ENCODE results near the gene HOXA3.

The HOXA3 gene

GRCh38 chr7:27125986-27126394, 26.4 kb downstream of the HOXA3 start:
- DNase-seq: no peak

- no peak for DNase-seq
Observed at GRCh38 chr7:27124902-27125689, 27.3 kb downstream of the HOXA3 start.

- no peak for DNase-seq
Observed at GRCh38 chr7:27124096-27124901, 28.1 kb downstream of the HOXA3 start.

GRCh38 chr7:27123477-27124053, 28.8 kb downstream of the HOXA3 start:
- no peak for DNase-seq

GRCh38 chr7:27123007-27123476, 29.3 kb downstream of the HOXA3 start:
- DNase-seq: no peak

- no peak for DNase-seq
Observed at GRCh38 chr7:27122077-27122910, 30.1 kb downstream of the HOXA3 start.

- DNase-seq: no peak
Observed at GRCh38 chr7:27121684-27122076, 30.7 kb downstream of the HOXA3 start.

GRCh38 chr7:27119412-27119911, 32.9 kb downstream of the HOXA3 start:
- DNase-seq: no peak

- DNase-seq: no peak
Observed at GRCh38 chr7:27118580-27118979, 33.8 kb downstream of the HOXA3 start.

- DNase-seq: no peak
Observed at GRCh38 chr7:27117887-27118491, 34.4 kb downstream of the HOXA3 start.

- DNase-seq: no peak
Observed at GRCh38 chr7:27116962-27117886, 35.2 kb downstream of the HOXA3 start.

GRCh38 chr7:27116031-27116961, 36.1 kb downstream of the HOXA3 start:
- DNase-seq: no peak

- no peak for DNase-seq
Observed at GRCh38 chr7:27115221-27116026, 37.0 kb downstream of the HOXA3 start.

GRCh38 chr7:27114881-27115220, 37.5 kb downstream of the HOXA3 start:
- no peak for DNase-seq

- no peak for DNase-seq
Observed at GRCh38 chr7:27113991-27114769, 38.2 kb downstream of the HOXA3 start.

GRCh38 chr7:27112955-27113949, 39.1 kb downstream of the HOXA3 start:
- DNase-seq: no peak

GRCh38 chr7:27112361-27112760, 40.0 kb downstream of the HOXA3 start:
- no peak for DNase-seq
